H1 (cell line): Measurements from ENCODE around the gene MSL1. TPM values are rescaled to one million over a fixed set of nuclear protein-coding genes. Genes with fewer than 3 reads are reported as not detected.

Source experiments
- CHD7 ChIP-seq: fragments of 300-600 bp; sonication (generic); IDR thresholded peaks from 2 replicates; pipeline ENCODE4 v1.7.1; 2012; ENCODE audit warnings: low read length, moderate library complexity, mild to moderate bottlenecking, inconsistent platforms; ENCODE audit not compliant: insufficient replicate concordance
- NANOG ChIP-seq: IDR thresholded peaks from 2 replicates; pipeline ENCODE4 v1.6.1; 2011; ENCODE audit warnings: low read length, low read depth, mild to moderate bottlenecking, inconsistent platforms; ENCODE audit not compliant: insufficient read depth, poor library complexity, severe bottlenecking
- SIN3A ChIP-seq, 2 experiments: IDR thresholded peaks in 1 of 2; conservative IDR thresholded peaks in 1 of 2; 2 replicates each; pipeline ENCODE4 v1.6.1; 2011 to 2012; ENCODE audit warnings: low read length in 2 of 2, improper control_type of control experiment in 1 of 2, low read depth in 1 of 2, mild to moderate bottlenecking in 1 of 2
- SIRT6 ChIP-seq: IDR thresholded peaks from one replicate; pipeline ENCODE4 v1.7.1; 2012; ENCODE audit warnings: low read length, inconsistent platforms
- TAF1 ChIP-seq: IDR thresholded peaks from 2 replicates; pipeline ENCODE4 v1.6.1; 2011; ENCODE audit warnings: mild to moderate bottlenecking, low read depth, low read length
- TCF12 ChIP-seq: IDR thresholded peaks from 2 replicates; pipeline ENCODE4 v1.6.1; 2011; ENCODE audit warnings: low read depth, mild to moderate bottlenecking, low read length
- ZNF274 ChIP-seq: IDR thresholded peaks from 2 replicates; pipeline ENCODE4 v1.7.0; 2012; ENCODE audit warnings: low read length, borderline replicate concordance; ENCODE audit errors: extremely low read depth
- polyA plus RNA-seq, 7 experiments: library from polyadenylated mRNA; depleted of rRNA in 3 of 7; stranded (reverse) in 5 of 7; unstranded in 2 of 7; fragments of >200 nt in 5 of 7; fragments of 200-250 nt in 2 of 7; gene quantifications; 1 replicate in 5 of 7; 2 replicates in 1 of 7; 4 replicates in 1 of 7; pipeline versions ENCODE4 v1.2.1 to v1.2.3, GENCODE V29; 2011 to 2013; ENCODE audit warnings: missing spikeins in 2 of 7, mixed read lengths in 2 of 7
- total RNA-seq: library from RNA; stranded (reverse); fragmentation: NEBNext Ultra II Directional; extraction: Animal tissue kit (Norgen Biotek cat#: 25700); gene quantifications from 2 replicates; pipeline ENCODE4 v1.2.1, GENCODE V29; 2021
- TF ChIP-seq, protein P1 (sequence below): IDR thresholded peaks from 2 replicates; pipeline ENCODE4 v1.6.1; 2012; ENCODE audit warnings: inconsistent platforms

Gene MSL1
- total and polyA plus RNA-seq, 2 of the 8 experiments (the other 6 are each of a cell fraction or from before 2014, with no cell fraction given): 24.1 to 66.5 TPM

DNA sequence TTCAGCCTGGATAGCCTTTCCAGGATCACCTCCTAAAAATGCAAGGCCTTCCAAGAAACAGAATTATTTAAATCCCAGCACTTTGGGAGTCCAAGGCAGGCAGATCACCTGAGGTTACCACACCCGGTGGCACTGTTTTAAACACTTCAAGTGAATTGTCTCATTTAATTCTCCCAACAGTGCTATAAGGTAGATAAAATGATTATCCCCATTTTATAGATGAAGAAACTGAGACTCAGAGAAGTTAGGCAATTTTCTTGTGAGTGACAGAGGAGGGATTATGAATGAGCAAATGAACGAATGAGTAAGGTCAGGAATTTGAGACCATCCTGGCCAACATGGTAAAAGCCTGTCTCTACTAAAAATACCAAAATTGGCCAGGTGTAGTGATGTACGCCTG is 42.2 kb upstream of the MSL1 start (continued):
- TF ChIP-seq CHD7 (no peak), TCF12 (no peak), ZNF274 (no peak), TAF1 (no peak), SIN3A (conservative IDR thresholded peaks at IDR 0.05 in 1 of 2, IDR thresholded peaks at IDR 0.05 in 1 of 2; ENCODE audit: low read depth in 1 of 2, low read length in 2 of 2) (no peak), SIRT6 (no peak), NANOG (no peak)
- TF ChIP-seq, protein P1, sequence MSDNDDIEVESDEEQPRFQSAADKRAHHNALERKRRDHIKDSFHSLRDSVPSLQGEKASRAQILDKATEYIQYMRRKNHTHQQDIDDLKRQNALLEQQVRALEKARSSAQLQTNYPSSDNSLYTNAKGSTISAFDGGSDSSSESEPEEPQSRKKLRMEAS: no peak
